ENCODE results near the gene SFT2D1.

- TF ChIP-seq SUZ12 (IDR thresholded peaks at IDR 0.05; ENCODE audit: extremely low read depth, insufficient read depth, insufficient read length) (no peak), YY1 (IDR thresholded peaks at IDR 0.05; ENCODE audit: insufficient read depth, insufficient read length) (no peak)
Observed at GRCh38 chr6:166348305-166348949, 6.1 kb upstream of the SFT2D1 start.
